RPMI7951 (cell line): ENCODE measurements around the gene SAMD11. TPM values are rescaled to one million over a fixed set of nuclear protein-coding genes. Genes with fewer than 3 reads are reported as not detected.
"Not testable (repeated sequence)": the region's sequence is repeated elsewhere in the genome, so short reads cannot be mapped to it uniquely, and the experiment has no call there.

Experiments used
- DNase-seq: peaks from one replicate; pipeline ENCODE4 v3.0.0-alpha.2; 2012; ENCODE audit warnings: low read depth
- total RNA-seq: library from RNA; depleted of rRNA; stranded (reverse); fragments of >200 nt; shearing (Covaris generic); gene quantifications from 2 replicates; pipeline ENCODE4 v1.2.3, GENCODE V29; 2014

Gene SAMD11
- total RNA-seq, 1 experiment from 2014 or later = 0.48 TPM

DNA sequence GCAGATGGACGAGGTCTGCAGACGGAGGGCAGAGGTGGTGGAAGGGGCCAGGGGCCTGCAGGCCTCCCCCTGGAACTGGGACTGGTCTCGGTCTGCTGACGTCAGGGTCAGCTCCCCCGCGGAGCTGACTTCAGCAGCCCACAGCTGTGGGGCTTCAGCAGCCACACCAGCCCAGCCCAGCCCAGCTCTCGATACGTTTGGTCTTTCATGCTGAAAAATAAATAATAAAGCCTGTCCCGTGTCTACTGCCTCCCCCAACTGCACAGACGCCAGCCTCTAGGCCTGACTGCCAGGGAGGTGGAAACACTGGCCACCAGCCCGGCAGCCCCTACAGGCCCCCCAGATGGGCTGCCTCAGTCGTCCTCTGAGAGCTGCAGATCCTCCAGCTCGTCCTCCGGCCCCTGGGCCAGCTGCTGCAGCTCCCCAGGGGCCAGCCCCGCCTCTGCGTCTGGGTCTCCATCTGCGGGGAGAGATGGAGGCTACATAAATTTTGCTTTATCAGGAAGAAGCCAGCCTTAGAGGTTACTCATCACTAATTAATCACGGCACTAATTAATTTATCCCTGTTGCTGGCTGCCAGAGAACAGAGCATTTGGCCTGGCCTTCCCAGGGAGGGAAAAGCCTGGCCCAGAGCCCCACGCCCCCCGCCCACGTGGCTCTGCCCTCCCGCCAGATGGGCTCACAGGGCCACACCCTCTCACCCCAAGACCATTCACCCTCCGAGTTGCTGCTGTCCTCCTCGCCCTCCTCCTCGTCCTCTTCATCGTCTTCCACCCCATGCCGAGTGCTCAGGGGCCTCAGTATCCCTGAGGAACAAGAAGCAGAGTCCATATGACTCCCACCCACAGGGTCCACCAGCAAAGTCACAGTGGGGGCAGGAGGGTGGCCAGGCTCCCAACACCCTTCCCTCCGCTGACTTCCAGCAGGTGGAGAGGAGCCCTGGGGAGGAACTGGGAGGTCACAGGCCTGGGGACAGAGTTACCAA, 20.9 kb downstream of the SAMD11 start:
- no peak for DNase-seq

DNA sequence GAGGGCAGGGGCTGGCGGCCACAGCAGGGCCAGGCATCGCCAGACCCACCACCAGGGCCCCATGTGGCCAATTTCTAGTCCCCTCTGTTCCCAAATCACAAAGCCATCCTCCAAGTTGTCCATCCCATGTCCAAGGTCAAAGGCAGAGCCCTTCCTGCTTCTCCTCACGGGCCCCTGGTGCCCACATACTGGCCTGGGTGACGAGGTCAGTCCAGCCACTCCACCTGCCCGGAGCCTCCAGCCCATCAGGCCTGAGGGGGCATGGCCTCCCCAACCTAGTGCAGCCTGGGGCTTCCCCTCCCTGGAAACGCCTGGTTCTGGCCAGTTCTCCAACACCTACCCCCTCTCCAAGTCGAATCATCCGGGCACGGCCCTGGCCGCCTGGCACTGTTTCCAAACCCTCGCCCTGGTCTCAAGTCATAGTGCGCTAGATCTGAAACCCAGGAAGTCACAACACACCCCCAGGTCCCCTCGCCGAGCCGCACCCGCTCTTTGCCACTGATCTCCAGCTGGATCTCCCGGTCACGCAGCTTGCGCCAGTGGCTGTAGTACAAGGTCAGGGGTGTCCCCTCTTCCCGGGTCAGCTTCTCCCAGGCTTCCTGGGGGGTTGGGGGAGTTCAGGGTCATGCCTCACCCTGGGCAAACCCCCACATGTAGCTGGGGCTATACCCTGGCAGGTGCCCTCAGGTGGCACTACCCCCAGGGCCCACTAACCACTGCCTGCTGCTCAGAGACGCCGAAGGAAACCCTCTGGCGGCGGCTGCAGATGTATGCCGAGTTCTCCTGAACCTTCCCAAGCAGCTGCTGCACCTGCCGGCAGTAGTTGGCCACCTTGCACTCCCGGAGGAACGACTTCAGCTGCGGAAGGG, 22.2 kb downstream of the SAMD11 start:
- no peak for DNase-seq

DNA sequence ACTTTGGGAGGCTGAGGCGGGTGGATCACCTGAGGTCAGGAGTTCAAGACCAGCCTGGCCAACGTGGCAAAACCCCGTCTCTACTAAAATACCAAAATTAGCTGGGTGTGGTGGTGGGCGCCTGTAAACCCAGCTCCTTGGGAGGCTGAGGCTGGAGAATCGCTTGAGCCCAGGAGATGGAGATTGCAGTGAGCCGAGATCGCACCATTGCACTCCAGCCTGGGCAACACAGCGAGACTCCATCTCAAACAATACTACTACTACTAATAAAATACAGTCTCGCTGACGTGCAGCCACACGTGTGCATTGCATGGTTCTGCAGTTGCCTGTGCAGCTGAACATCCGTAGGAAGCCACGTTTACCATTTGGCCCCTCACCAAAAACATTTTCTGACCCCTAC, 23.1 kb downstream of the SAMD11 start:
- not testable (repeated sequence) for DNase-seq

DNA sequence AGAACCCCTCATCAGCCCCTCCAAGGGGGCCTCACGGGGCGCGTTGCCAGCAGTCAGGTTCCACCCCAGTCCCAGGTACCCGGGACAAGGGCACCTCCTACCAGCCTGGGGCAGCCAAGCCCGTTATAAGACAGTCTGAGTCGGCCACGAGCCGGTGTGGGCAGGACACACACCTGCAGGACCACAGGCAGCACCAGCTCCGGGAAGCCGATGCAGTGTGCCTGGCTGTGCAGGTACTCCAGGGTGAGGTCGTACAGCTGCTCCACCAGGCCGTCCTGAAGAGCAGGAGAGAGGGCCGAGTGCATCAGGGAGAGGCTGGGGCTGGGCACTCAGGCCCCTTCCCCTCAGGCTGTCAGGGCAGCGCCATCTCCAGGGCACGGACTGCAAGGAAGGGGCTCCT, 24.2 kb downstream of the SAMD11 start:
- DNase-seq = no peak

DNA sequence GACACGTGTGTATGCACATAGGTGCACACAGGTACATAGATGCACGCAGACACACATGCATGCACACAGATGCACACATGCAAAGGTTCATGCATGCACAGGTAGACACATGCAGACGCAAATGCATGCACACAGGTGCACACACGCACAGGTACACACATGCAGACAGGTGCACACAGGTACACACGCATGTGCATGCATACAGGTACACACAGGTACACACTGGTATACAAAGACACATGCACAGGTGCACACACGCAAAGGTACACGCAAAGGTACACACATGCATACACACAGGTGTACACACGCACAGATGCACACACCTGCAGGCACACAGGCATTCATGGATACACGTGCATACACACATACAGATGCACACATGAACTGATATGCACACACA, 26.5 kb downstream of the SAMD11 start:
- DNase-seq = no peak

DNA sequence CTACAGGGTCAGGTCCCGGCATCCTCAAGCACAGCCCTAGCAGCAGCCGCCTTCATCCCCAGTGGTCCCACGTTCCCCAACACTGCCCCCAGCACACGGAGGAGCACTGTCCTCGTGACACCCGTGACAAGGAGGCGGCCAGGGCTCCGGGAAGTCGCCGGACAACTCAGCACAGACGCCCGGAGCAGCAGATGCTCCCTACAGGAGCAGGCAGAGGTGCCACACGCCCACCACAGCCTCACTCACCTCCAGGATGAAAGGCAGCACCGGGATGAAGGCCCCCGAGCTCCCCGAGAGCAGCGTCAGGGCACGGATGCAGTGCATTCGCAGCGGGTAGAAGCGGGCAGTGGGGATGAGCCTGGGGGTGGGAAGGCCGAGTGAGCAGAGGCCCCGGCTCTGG, 27.2 kb downstream of the SAMD11 start:
- DNase-seq = no peak

DNA sequence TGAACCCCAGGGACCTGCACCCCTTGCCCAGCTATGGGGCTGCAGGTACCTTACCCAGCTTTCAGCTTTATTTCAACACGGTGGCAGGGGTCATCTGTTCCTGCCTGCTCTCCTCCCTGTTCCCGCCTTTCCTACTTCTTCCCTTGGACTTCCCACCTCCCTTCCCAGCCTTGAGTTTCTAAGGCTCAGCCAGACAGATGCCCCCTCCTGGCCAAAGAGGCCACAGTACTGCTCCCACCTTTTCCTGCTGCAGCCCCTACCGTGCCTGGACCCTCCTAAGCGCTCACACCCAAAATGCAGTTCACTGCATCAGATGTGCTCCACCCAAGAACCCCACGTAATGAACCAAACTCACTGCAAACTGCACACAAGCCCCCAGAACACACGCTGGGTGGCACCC, 27.6 kb downstream of the SAMD11 start:
- peak; percentile 34 for DNase-seq

DNA sequence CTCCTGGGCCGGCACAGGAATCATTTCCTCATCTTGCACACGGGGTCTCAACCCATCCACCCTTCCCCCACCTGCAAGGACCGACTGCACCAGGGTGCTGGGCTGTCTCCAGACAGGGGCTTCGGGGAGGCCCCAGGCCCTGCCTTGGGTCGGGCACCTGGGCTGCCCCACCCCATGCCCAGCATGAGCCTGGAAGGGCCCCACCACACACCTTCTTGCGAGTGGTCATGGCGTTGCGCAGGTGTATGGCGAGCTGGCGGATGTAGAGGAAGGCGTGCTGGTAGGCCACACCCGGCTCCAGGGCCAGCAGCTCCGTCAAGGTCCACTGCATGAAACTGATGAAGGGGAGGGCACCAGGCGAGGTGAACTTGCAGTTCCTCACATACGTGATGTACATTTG, 28.5 kb downstream of the SAMD11 start:
- DNase-seq = no peak

DNA sequence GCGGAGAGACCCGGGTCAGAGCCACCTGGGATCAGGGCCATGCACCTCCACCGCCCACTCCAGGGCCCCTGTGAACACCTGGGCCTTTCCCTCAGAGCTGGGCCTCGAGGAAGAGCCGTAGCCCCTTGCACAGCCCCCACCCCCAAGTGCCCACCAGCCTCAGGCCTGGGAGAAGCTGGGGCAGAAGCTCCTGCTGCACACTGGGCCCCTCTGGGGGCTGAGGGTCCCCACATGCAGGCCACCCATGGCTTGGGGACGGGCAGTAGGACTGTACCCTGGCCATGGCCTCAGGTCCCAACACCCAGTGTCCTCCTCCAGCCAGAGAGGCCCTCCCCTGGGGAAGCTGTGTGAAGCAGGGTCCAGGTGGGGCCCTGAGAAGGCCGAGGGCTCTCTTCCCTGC, 28.9 kb downstream of the SAMD11 start:
- DNase-seq = no peak

DNA sequence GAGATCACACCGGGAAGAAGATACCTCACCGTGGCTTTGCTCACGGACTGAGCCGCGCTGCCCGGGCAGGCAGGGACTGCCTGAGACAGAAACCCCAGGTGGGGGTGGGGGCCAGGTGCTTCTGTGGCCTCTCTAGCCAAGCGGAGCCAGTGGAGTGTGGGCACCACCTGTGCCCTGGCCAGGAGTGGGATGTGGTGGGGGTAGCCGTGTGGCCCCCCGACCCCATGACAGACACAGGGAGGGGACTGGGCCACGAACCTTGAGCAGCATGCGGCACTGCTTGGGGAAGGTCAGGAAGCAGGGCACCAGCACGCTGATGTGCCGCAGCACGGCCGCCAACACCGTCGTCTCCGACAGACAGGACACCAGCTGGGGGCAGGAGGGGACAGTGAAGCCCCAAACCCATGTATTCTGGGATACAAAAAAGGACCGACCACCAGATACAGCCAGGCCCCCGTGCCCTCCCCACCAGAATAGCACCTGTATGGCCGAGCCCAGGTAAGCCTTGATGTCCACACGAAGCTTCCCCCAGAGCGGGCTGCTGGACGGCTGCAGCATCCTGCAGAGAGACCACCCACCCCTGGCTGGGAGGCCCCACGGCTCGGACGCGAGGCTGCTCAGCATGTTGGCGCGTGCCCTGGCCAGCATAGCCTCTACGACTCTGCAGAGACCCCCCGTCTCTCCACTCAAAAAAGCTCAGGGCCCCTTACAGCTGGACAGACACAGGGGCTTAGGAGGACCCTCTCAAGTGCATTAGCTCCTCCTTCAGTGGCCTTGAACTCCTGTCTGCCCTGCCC, 30.0 kb downstream of the SAMD11 start:
- DNase-seq = no peak

DNA sequence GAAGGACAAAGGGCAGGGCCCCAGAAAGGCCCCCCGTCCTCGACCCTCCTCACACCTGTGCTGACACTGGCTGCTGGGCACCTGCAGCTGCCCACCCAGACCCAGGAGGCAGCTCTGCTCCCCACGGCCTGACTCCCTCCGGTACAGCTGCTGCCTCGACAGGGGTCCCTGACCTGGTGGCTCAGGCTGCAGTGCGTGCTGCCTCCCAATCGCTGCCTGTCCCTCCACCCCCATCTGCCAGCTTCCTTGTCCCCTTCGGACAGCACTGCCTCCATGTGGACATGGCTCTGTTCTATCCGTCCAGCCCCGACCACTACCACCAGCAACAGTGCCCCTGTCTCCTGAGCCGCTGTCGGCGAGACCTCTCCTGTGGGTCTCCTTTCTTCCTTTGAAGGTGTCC, 31.2 kb downstream of the SAMD11 start:
- DNase-seq = no peak

DNA sequence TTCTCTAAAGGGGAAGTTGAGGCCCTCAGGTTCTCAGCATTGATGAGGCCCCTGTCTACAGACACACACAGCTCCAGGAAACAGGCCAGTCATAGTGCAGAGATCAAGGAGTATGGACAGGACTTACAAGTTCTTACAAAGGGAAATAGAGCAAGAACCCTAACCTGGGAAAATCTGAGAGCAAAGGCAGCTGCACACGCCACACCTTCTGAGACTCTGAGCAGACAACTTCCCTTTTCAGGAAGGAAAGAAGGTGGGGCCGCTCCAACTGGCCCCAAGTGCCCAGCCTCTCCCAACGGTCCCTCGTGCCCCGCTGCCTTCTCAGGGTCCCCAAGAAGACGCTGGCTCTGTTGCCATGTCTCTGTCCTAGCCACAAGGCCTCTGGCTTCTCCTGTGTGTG, 31.8 kb downstream of the SAMD11 start:
- DNase-seq = no peak

DNA sequence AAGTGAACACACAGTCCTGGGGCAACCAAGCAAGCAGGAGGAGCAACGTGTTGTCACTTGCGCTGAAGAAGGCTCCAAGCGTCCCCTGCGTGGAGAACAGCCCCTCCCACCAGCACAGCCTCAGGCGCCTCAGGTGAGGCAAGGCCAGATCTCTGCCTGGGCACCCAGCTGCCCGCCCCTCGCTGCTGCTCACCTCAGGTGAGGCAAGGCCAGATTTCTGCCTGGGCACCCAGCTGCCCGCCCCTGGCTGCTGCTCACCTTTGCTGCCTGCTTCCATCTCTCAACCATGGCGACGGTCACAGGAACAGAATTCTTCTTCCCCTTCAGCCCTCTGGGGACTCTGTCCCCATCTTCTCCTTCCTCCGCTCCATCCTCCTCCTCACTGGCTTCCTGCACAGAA, 32.9 kb downstream of the SAMD11 start:
- DNase-seq = no peak

DNA sequence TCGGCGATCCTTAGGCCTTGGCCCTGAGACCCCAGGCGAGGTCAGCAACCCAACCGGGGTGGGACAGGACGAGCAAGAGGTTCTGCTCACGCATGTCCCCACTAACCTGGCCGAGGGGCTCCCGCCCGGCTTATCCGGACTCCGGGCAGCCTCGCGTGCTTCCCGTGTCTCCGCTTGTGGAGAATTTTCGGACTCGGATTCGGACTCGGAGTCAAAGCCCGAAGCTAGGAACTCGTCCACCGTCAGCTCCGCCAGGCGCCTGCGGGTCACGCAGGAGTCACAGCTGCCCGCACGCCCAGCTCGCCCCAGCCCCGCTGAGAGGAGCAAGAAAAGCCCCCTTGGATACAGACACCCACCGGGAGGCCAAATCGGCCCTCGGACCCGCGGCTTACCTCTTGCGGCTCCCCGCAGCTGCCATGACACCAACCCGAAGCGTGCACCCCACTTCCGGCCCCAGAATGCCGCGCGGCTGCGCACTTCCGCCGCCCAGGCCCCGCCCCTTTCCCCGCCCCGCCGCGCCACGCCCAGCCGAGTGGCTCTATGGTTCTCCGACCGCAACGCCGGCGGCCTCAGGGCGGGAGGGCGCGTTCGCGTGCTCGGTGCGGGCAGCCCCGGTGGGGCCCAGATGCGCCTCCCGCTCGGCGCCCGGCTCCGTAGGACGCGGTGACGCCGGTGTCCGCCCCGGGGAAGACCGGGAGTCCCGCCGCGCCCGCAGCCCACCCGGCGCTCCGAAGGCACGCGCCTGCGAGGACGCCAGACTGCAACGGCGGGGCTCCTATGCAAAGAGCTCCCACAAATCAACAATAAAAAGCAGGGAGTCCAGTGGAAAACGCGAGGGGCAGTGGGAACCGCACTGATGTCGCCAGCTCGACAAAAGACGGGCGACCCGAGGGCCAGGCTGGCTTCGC, 35.4 kb downstream of the SAMD11 start, which contains the start of gene NOC2L:
TSS of gene NOC2L (minus strand) at position 434 of the 908 bp plus-strand sequence. CDS start at position 418, 16 bp downstream.
- DNase-seq = peak; percentile 84

DNA sequence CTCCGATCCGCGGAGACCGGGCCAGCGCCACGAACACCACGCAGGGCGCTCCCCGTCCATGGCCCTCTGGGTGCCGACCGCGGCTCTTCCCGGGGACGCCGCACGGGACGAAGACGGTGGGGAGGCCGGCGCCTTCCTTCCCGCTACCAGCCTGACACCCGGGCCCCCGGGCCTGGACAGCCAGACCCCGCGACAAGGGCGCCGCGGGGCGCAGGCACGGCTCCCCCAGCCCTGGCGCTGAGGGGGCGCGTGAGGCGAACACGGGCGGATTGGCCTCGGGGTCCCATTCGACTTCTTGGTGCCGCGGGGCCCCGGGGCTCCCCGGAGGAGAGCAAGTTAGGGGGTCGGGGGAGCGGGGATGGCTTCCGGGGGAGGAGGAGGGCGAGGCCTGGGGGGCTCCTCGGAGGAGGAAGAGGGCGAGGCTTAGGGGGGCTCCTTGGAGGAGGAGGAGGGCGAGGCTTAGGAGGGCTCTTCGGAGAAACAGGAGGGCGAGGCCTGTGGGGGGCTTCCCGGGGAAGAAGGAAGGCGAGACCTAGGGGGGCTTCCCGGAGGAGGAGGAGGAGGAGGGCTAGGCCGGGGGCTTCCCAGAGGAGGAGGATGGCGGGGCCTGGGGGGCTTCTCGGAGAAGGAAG, 36.1 kb downstream of the SAMD11 start:
- no peak for DNase-seq

DNA sequence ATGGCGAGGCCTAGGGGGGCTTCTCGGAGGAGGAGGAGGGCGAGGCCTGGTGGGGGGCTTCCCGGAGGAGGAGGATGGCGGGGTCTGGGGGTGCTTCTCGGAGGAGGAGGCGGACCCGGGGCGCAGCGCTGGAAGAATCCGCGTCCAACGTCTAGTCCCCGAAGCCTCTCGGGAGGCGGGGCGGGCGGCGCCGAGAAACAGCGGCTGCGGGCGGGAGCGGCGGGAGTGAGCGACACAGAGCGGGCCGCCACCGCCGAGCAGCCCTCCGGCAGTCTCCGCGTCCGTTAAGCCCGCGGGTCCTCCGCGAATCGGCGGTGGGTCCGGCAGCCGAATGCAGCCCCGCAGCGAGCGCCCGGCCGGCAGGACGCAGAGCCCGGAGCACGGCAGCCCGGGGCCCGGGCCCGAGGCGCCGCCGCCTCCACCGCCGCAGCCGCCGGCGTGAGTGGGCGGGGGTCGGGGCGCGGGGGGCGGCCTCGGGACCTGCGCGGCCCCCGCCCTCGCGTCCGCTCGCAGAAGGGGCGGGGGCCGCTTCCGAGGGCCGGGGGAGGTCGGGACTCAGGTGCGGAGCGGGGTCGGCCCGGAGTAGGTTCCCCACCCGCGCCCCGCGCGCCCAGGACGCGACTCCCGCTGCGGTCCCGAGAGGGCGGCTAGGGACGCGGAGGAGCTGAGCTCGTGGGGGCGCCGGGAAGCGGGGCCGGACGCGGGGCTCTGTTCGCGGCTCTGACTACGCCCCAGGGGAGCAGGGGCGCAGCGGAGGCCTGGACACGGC, 36.8 kb downstream of the SAMD11 start, which contains the start of gene KLHL17:
TSS of gene KLHL17 (plus strand) at position 222 of the 769 bp plus-strand sequence. CDS start at position 332, 110 bp downstream.
- peak; percentile 70 for DNase-seq

DNA sequence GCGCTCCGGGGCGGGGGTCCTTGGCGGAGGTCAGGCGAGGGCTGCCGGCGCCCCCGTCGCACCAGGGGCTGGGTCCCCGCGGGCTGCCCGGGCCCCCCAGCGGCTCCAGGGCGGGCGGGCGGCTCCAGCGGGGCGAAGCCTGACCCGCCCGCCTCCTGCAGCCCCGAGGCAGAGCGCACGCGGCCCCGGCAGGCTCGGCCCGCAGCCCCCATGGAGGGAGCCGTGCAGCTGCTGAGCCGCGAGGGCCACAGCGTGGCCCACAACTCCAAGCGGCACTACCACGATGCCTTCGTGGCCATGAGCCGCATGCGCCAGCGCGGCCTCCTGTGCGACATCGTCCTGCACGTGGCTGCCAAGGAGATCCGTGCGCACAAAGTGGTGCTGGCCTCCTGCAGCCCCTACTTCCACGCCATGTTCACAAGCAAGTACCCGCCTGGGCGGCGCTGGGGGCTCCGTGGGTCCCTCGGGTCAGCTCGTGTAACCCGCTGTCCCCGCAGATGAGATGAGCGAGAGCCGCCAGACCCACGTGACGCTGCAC, 37.5 kb downstream of the SAMD11 start:
- no peak for DNase-seq

DNA sequence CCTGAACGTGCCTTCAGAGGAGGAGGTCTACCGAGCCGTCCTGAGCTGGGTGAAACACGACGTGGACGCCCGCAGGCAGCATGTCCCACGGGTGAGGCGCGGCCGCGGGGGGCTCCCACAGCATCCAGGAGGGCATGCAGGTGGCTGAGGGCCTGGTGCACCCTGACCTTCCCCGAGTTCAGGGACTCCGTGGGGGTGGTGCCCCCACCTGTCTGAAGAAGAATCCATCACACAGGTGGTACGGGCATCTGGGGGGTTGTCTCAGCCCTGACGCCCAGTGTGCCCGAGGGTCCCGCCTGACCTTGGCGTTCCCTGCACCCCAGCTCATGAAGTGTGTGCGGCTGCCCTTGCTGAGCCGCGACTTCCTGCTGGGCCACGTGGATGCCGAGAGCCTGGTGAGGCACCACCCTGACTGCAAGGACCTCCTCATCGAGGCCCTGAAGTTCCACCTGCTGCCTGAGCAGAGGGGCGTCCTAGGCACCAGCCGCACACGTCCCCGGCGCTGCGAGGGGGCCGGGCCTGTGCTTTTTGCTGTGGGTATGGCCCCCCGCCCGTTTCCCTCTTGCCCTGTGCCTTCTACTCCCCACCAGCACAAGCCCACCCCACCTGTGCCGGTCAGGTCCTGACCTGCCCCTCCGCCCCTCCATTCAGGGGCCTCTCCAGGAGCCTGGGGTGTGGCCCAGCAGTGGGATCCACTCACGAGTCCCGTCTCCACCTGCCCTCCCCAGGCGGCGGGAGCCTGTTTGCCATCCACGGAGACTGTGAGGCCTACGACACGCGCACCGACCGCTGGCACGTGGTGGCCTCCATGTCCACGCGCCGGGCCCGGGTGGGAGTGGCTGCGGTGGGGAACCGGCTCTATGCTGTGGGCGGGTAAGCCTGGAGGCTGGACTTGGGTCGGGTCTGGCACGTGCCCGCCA, 38.9 kb downstream of the SAMD11 start:
- DNase-seq = no peak
